RWPE1 (cell line): Measurements from ENCODE around the gene HAPLN3.

Source experiments
- CTCF ChIA-PET: fragments of 350-600 bp; sonication (Branson Sonifier 250); formaldehyde crosslinking; extraction: SDS; loops from one replicate; lab custom pipeline; 2021; lab: Yijun Ruan, JAX
- POLR2A ChIA-PET: fragments of 400-600 bp; formaldehyde crosslinking; extraction: SDS; loops from one replicate; lab custom pipeline; 2020; ENCODE audit warnings: antibody characterized with exemption; ENCODE audit not compliant: low non-redundant PET; lab: Yijun Ruan, JAX
- DNase-seq: peaks from one replicate; pipeline ENCODE4 v3.0.0; 2012; ENCODE audit warnings: low spot score
- H3K27ac ChIP-seq: fragments of 450-650 bp; 2 replicates; pipeline ENCODE4 v1.5.1; 2017
- TF ChIP-seq, protein P1 (sequence below): fragments of 450-650 bp; conservative IDR thresholded peaks from 2 replicates; pipeline ENCODE4 v1.5.1; 2017; ENCODE audit warnings: low read depth, mild to moderate bottlenecking

Gene HAPLN3

DNA sequence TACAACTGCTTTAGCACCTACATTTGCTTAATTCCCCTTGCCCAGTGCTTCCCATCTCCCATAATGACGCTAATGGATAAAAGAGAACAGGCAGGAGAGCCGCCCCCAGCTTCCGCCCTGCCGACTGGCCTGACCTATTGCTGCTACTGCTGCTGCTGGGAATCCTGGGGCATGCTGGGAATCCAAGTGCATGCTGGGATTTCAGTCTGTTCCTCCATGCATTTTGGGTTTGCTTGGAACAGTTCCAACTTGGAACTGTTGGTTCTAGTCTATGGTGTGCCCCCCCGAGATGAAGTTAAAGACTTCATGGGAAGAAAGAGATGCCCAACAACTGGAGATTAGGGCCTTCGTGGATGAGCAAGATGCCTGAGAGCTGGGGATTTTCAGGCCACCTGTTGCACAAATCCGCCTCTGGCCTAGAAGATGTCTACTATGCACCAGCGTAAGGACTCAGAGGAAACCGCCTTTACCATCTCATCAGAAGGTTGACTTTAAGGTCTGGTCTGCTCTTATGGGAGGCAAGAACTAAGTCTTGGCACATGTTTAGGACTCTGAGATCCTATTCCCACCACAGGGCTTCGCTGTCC is 29.0 kb downstream of the HAPLN3 start:
- TF ChIP-seq, protein P1, sequence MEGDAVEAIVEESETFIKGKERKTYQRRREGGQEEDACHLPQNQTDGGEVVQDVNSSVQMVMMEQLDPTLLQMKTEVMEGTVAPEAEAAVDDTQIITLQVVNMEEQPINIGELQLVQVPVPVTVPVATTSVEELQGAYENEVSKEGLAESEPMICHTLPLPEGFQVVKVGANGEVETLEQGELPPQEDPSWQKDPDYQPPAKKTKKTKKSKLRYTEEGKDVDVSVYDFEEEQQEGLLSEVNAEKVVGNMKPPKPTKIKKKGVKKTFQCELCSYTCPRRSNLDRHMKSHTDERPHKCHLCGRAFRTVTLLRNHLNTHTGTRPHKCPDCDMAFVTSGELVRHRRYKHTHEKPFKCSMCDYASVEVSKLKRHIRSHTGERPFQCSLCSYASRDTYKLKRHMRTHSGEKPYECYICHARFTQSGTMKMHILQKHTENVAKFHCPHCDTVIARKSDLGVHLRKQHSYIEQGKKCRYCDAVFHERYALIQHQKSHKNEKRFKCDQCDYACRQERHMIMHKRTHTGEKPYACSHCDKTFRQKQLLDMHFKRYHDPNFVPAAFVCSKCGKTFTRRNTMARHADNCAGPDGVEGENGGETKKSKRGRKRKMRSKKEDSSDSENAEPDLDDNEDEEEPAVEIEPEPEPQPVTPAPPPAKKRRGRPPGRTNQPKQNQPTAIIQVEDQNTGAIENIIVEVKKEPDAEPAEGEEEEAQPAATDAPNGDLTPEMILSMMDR: no peak
- no peak for DNase-seq
- POLR2A ChIA-PET: no interaction called here
- H3K27ac ChIP-seq: no peak overlapping the region
- CTCF ChIA-PET: interaction anchor here (0.6 to 1.7 kb wide), 3 partner anchors 13 to 478 kb away, joined by 4 to 5 read pairs (median 4); no protein-coding TSS in a partner anchor

DNA sequence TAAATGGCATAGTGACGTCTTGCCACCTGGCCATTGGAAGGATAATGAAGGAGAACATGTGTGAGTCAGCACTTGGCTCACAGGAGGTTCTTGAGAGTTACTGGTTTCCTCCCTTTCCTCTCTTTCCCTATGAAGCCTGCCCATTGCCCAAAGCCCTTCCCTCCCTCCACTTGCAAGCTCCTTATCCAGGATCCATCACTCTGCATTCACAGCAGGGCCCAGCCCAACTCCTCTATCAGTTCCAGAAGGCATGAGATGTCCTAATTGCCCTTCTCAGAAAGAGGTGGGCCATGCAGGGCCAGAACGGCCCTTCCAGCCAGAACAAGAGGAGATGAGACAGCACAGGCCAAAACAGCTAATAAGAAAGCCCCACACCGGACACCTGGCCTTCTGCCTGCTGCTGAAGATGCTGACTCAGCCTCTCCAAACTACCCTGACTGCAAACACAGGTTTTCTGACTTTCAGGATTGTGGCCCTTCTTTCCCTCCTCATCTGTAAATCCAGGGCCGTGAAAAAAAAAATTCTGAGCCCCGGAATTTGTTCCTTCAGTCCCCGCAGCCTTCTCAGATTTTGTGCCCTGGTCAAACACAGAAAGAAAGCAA is 29.7 kb downstream of the HAPLN3 start:
- ChIA-PET POLR2A (no interaction called here), CTCF (interaction anchor here (0.5 to 0.6 kb wide), 2 partner anchors 28 to 477 kb away, joined by 4 to 5 read pairs; no protein-coding TSS in a partner anchor)
- no peak overlapping the region for H3K27ac ChIP-seq
- DNase-seq: no peak
- TF ChIP-seq, protein P1: no peak

GRCh38 chr15:88864861-88865497 is 30.4 kb downstream of the HAPLN3 start:
- CTCF ChIA-PET: interaction anchor here (0.5 kb wide), 1 partner anchor 29 kb away, joined by 5 read pairs; no protein-coding TSS in a partner anchor
- DNase-seq: no peak
- TF ChIP-seq, protein P1: no peak
- no peak overlapping the region for H3K27ac ChIP-seq
- POLR2A ChIA-PET: no interaction called here

DNA sequence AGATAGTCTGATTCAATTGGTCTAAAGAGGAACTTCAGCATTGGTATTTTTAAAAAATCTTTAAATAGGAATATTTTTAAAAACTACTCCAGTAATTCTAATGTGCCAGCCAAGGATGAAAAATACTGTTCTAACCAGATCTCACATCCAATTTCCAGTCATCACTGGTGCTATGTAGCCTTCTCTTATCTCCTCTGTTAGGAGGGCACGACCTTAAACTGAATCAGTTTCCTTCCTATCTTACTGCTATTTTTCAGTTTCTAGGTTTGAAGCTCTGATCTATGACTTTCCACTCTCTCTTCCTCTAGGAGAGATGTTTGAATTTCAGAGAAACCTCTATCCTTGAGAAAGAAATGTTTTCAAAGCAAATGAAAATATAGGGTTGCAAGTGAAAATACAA is 31.9 kb downstream of the HAPLN3 start:
- TF ChIP-seq, protein P1: no peak
- H3K27ac ChIP-seq: no peak overlapping the region
- CTCF ChIA-PET: no interaction called here
- no peak for DNase-seq
- POLR2A ChIA-PET: no interaction called here

DNA sequence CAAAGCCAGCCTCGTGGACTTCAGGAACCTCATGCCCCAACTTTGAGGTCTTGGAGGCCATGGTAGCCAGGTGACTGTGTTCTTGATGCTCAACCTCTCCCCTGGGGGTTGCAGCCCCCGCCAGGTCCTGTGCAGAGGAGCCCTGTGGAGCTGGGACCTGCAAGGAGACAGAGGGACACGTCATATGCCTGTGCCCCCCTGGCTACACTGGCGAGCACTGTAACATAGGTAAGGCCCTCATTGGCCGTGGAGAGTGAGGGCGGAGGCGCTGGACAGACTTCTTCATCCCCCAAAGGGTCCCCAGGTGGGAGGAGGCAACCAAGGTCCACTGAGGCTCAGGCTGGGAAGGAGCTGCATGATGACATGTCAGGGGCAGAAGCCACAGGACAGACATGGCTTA is 35.1 kb downstream of the HAPLN3 start:
- no peak overlapping the region for H3K27ac ChIP-seq
- ChIA-PET POLR2A (no interaction called here), CTCF (no interaction called here)
- DNase-seq: no peak
- TF ChIP-seq, protein P1: no peak

DNA sequence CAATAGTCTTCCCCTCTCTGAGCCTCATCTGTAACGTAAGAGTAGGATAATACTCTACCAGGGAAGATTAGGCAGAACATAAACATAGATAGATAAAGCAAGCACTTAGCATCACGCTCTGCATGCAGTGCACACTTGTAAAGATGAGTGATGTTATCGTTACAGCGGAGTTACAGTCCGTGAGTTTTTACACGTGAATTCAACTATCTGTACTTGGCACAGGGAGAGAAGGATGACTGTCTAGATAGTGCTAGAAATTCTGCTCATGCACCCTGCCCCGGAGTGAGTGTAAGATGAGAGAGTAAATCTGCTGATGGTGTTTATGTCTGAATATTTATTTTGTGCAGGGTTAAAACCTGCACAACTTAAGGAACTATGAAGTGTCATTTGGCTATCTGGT is 35.8 kb downstream of the HAPLN3 start:
- ChIA-PET CTCF (no interaction called here), POLR2A (no interaction called here)
- H3K27ac ChIP-seq: no peak overlapping the region
- TF ChIP-seq, protein P1: no peak
- DNase-seq: no peak
